ENCODE data around the gene TMPRSS6. TPM values are rescaled to one million over a fixed set of nuclear protein-coding genes. Genes with fewer than 3 reads are reported as not detected.

The TMPRSS6 gene
- polyA plus RNA-seq, 6 donors from 2014 or later, result 0.08 TPM; not detected in 5

DNA sequence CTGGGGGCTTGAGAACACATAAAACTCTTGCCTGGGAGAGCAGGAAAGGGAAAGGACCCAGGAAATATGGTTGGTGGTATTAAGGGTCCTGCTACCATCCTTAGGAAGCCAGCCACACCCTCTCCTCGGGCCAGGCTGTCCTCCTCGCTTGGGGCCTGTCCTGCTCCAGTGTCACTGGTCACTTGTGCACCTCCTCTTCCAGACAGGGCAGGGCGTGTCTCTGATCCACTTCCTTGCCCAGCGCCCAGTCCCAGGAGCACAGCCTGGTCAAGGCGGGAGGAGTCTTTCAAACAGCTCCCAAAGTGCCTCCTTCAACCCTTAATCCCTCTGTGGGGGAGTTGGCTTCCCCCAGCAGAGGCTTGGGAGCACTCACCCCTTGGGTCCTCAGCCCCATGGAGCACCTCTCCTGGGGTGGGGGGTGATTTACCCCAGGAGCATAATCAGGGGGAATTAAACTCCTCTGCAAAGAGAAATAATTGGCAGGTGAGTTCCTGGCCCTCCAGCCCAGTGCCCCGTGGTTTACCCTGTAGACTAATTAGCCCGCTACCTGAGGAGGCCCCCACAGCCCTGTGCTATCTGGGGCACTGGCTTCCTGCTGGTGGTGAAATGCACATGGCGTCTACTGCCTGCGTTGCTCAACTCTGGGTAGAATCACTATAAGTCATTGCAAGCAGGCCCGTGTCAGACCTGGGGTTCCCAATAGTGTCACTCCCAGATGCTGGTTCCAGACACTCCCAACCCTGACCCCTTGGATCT lies 8.0 kb downstream of the TMPRSS6 start:
- Mint-ChIP-seq H3K36me3 (no peaks in the 10 kb centered on the region), H3K9me3 (no peaks in the 10 kb centered on the region), H3K4me1 (peaks cover 0 to 7% (median 4%) of the 10 kb centered on the region in 3 donors), H3K4me3 (no peak overlapping the region), H3K27ac (peak overlapping the region in 1 of 6 donors; percentile 44), H3K27me3 (peaks cover 8 to 50% (median 41%) of the 10 kb centered on the region in 3 donors)
- no peak for ATAC-seq (ENCODE audit: low read depth in 2 of 2)
- no peak for DNase-seq

DNA sequence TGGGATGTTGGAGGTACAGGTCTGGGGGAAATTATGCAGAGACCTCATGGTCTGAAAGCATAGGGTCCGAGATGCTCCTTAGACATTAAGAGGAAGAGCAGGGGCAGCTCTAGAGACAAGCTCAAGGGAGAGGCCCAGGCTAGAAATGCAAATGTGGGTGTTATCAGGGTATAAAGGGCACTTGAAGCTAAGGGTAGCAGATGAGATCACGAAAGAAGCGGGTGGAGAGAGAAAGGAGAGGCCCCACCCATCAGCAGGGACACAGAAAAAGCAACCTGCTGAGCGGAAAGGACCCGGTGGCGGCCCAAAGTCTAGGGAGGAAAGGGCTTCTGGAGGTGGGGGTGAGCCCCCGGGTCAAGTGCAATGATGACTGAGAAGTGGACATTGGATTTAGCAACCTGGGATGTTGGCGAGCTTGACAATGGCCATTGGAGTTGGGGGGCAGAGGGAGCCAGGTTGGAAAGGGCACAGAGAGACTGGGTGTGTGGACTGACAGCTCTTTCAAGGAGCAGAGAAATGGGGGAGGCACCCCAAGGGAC lies 8.9 kb downstream of the TMPRSS6 start:
- Mint-ChIP-seq H3K36me3 (no peaks in the 10 kb centered on the region), H3K27ac (peak overlapping the region in 2 of 6 donors; percentile 61 to 72), H3K27me3 (peaks cover 12 to 57% (median 45%) of the 10 kb centered on the region in 3 donors), H3K4me1 (peaks cover 0 to 7% (median 4%) of the 10 kb centered on the region in 3 donors), H3K4me3 (no peak overlapping the region), H3K9me3 (no peaks in the 10 kb centered on the region)
- DNase-seq (no peak), ATAC-seq (ENCODE audit: low read depth in 2 of 2) (no peak)

GRCh38 chr22:37098976-37099591 lies 10.4 kb downstream of the TMPRSS6 start:
- Mint-ChIP-seq H3K36me3 (no peaks in the 10 kb centered on the region), H3K4me1 (peaks cover 0 to 7% (median 4%) of the 10 kb centered on the region in 3 donors), H3K27me3 (peaks cover 26 to 65% (median 57%) of the 10 kb centered on the region in 3 donors), H3K9me3 (no peaks in the 10 kb centered on the region), H3K27ac (no peak overlapping the region), H3K4me3 (no peak overlapping the region)
- no peak for ATAC-seq (ENCODE audit: low read depth in 2 of 2)
- no peak for DNase-seq

DNA sequence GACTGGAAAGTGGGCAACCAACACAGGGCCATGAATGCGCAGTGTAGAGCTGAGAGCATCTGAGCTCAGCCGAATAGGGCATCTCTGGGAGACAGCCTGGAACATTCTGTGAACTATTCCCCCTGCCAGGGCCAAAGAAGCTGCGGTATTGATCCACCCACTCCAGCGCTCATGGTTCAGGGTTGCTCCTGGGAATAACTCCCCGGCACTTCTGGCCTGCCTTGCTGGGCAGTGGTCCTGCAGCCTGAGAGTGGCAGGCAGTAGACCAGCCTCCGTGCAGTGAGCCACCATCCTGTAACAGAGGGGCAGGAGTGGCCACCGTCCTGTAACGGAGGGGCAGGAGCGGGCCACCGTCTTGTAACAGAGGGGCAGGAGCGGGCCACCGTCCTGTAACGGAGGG lies 12.2 kb downstream of the TMPRSS6 start:
- ATAC-seq (ENCODE audit: low read depth in 2 of 2), result no peak
- H3K27ac Mint-ChIP-seq, result peak overlapping the region in 1 of 6 donors; percentile 81
- no peak for DNase-seq
- peaks cover 33 to 65% (median 52%) of the 10 kb centered on the region in 3 donors for H3K27me3 Mint-ChIP-seq
- H3K4me1 Mint-ChIP-seq, result peaks cover 0 to 7% (median 4%) of the 10 kb centered on the region in 3 donors
- H3K36me3 Mint-ChIP-seq, result no peaks in the 10 kb centered on the region
- H3K9me3 Mint-ChIP-seq, result no peaks in the 10 kb centered on the region
- no peak overlapping the region for H3K4me3 Mint-ChIP-seq

- Mint-ChIP-seq H3K27ac (peak overlapping the region in 1 of 6 donors; percentile 44), H3K27me3 (peaks cover 30 to 54% (median 44%) of the 10 kb centered on the region in 3 donors), H3K36me3 (no peaks in the 10 kb centered on the region), H3K4me3 (no peak overlapping the region), H3K4me1 (peaks cover 0 to 7% (median 0%) of the 10 kb centered on the region in 3 donors), H3K9me3 (no peaks in the 10 kb centered on the region)
- DNase-seq, result no peak
- ATAC-seq (ENCODE audit: low read depth in 2 of 2), result no peak
Measured at GRCh38 chr22:37095113-37095512, 14.4 kb downstream of the TMPRSS6 start.

- no peak overlapping the region for H3K27ac Mint-ChIP-seq
- DNase-seq (no peak), ATAC-seq (ENCODE audit: low read depth in 2 of 2) (no peak)
- no peak overlapping the region for H3K4me3 Mint-ChIP-seq
- H3K27me3 Mint-ChIP-seq, result peaks cover 25 to 49% (median 40%) of the 10 kb centered on the region in 3 donors
- no peaks in the 10 kb centered on the region for H3K9me3 Mint-ChIP-seq
- H3K36me3 Mint-ChIP-seq, result no peaks in the 10 kb centered on the region
- peaks cover 0 to 7% (median 0%) of the 10 kb centered on the region in 3 donors for H3K4me1 Mint-ChIP-seq
Measured at GRCh38 chr22:37094239-37094638, 15.3 kb downstream of the TMPRSS6 start.

DNA sequence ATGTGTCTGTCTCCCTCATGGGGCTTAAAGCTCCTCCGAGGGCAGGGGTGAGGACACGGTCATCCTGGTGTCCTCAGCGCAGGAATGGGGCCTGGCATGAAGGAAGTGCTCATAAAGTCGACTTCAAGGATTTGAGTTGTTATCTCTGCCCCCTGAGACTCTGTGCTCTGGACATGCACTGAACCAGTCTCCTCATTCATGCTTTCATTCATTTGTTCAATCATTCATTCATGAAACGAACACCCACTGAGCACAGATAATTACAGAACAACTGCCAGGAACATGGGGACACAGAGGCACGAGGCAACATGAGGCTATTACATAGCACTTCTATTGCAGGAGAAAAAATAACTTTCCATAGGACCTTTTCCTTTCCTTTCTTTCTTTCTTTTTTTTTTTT lies 16.5 kb downstream of the TMPRSS6 start:
- ATAC-seq (ENCODE audit: low read depth in 2 of 2) (no peak), DNase-seq (no peak)
- H3K27ac Mint-ChIP-seq, result no peak overlapping the region
- H3K9me3 Mint-ChIP-seq, result no peaks in the 10 kb centered on the region
- no peak overlapping the region for H3K4me3 Mint-ChIP-seq
- H3K36me3 Mint-ChIP-seq, result no peaks in the 10 kb centered on the region
- H3K27me3 Mint-ChIP-seq, result peaks cover 25 to 47% (median 34%) of the 10 kb centered on the region in 3 donors
- H3K4me1 Mint-ChIP-seq, result no peaks in the 10 kb centered on the region

DNA sequence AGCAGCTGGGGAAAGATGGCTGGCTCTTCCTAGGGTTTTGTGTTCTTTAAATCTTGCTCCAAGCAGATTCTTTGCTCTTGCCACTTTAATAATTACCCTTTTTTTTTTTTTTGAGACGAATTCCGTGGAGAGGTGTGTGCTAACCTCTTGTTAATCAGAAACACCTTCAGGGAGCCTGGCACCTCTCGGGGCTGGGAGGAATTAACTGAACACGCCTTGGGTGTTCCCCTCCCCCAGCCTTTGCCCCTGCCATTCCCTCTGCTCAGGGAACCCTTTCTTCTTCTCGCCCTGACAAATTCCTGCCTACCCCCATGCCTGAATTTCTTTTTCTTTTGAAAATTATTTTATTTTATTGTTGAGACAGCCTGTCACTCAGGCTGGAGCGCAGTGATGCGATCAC lies 17.5 kb downstream of the TMPRSS6 start:
- ATAC-seq (ENCODE audit: low read depth in 2 of 2), result no peak
- Mint-ChIP-seq H3K4me1 (no peaks in the 10 kb centered on the region), H3K36me3 (no peaks in the 10 kb centered on the region), H3K4me3 (no peak overlapping the region), H3K27me3 (peaks cover 25 to 42% (median 38%) of the 10 kb centered on the region in 3 donors), H3K27ac (no peak overlapping the region), H3K9me3 (no peaks in the 10 kb centered on the region)
- DNase-seq, result no peak

DNA sequence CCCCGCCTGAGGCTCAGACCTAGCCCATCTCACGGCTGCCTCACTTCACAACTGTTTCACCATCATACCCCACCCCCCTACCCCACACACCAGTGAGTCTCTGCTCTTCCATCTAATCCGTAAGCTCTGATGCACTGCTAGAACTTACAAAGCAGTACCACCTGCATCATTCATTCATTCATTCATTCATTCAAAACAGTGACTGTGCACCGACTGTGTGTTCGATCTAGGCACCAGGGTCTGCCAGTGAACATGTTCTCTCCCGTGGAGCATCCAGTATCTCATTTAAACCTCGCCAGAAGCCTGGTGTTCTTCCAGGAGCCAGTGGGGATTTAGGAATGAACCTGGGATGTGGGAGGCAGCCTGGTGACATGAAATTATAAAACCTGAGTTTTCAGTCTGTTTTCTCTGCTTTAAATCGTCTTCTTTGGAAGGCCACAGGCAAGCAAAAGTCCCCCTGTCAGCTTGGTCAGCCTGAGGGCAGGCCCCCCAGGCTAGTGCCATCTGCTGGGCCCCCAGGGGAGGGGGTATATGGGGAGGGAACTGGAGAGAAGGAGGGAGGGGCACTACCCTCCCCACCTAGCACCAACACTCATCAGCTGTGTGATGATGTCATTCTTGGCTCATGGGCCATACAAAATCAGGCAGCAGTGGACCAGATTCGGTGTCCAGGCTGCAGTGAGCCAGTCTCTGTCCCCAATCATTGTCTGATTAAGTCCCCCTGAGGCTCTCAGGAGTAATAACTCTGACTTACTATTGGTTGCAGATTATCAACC lies 18.4 kb downstream of the TMPRSS6 start:
- Mint-ChIP-seq H3K27ac (no peak overlapping the region), H3K27me3 (peaks cover 22 to 34% (median 30%) of the 10 kb centered on the region in 3 donors), H3K9me3 (no peaks in the 10 kb centered on the region), H3K4me3 (no peak overlapping the region), H3K36me3 (no peaks in the 10 kb centered on the region), H3K4me1 (no peaks in the 10 kb centered on the region)
- ATAC-seq (ENCODE audit: low read depth in 2 of 2) (no peak), DNase-seq (no peak)

- ATAC-seq (ENCODE audit: low read depth in 2 of 2) (no peak), DNase-seq (no peak)
- no peaks in the 10 kb centered on the region for H3K36me3 Mint-ChIP-seq
- peaks cover 11 to 34% (median 32%) of the 10 kb centered on the region in 3 donors for H3K27me3 Mint-ChIP-seq
- no peak overlapping the region for H3K4me3 Mint-ChIP-seq
- no peaks in the 10 kb centered on the region for H3K9me3 Mint-ChIP-seq
- H3K4me1 Mint-ChIP-seq, result no peaks in the 10 kb centered on the region
- no peak overlapping the region for H3K27ac Mint-ChIP-seq
Measured at GRCh38 chr22:37089434-37089833, 20.1 kb downstream of the TMPRSS6 start.

GRCh38 chr22:37088750-37089408 lies 20.6 kb downstream of the TMPRSS6 start:
- H3K27me3 Mint-ChIP-seq, result peaks cover 5 to 36% (median 30%) of the 10 kb centered on the region in 3 donors
- DNase-seq (no peak), ATAC-seq (ENCODE audit: low read depth in 2 of 2) (no peak)
- H3K9me3 Mint-ChIP-seq, result no peaks in the 10 kb centered on the region
- H3K4me3 Mint-ChIP-seq, result no peak overlapping the region
- H3K4me1 Mint-ChIP-seq, result no peaks in the 10 kb centered on the region
- H3K27ac Mint-ChIP-seq, result no peak overlapping the region
- no peaks in the 10 kb centered on the region for H3K36me3 Mint-ChIP-seq

DNA sequence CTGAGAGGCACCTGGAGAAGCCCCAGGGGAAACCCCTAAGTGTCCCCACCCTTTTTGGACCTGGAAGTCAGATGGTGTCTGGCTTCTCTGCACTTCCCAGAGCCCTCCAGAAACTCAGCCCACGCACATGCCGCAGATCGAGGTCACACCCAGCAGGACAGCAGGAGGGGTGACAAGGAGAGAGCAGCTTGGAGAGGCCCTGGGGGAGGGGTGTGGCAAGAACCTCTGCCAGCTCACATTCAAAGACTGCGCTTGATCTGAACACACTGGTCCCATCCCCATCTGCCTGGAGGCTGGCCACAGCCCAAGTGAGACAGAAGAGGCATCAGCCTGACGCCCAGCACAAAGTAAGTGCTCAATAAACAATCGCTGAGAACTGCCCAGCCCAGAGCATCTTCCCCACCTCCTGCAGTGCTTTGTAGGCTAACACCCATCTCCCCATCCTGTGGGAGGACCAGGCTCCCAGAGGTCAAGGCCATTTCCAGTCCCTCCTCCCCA lies 21.4 kb downstream of the TMPRSS6 start:
- no peak overlapping the region for H3K27ac Mint-ChIP-seq
- no peaks in the 10 kb centered on the region for H3K9me3 Mint-ChIP-seq
- H3K4me1 Mint-ChIP-seq, result no peaks in the 10 kb centered on the region
- H3K4me3 Mint-ChIP-seq, result no peak overlapping the region
- ATAC-seq (ENCODE audit: low read depth in 2 of 2) (no peak), DNase-seq (no peak)
- H3K36me3 Mint-ChIP-seq, result no peaks in the 10 kb centered on the region
- peaks cover 4 to 42% (median 37%) of the 10 kb centered on the region in 3 donors for H3K27me3 Mint-ChIP-seq

DNA sequence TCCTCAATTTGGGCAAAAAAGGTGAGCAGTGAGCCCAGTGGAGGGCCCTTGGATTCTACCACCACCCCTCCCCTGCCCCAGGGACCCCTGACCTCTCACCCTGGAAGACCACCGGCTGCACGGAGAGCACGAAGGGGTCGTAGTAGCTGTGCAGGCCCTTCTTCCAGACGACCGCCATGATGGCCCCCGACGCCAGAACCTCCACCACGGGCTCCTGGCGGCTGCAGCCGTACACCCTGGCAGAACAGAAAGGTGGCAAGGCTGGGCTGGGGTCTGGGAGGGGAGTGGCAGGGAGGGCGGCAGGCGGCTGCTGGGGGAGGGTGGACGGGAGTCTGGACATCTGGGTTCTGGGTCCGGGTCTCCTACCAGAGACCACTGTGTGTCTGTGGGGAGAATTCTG lies 23.3 kb downstream of the TMPRSS6 start:
- no peak for DNase-seq
- ATAC-seq (ENCODE audit: low read depth in 2 of 2), result no peak
- H3K9me3 Mint-ChIP-seq, result no peaks in the 10 kb centered on the region
- no peaks in the 10 kb centered on the region for H3K36me3 Mint-ChIP-seq
- peaks cover 5 to 37% (median 36%) of the 10 kb centered on the region in 3 donors for H3K27me3 Mint-ChIP-seq
- no peak overlapping the region for H3K27ac Mint-ChIP-seq
- no peaks in the 10 kb centered on the region for H3K4me1 Mint-ChIP-seq
- no peak overlapping the region for H3K4me3 Mint-ChIP-seq
